HepG2 (cell line): ENCODE data around the gene GPN2. TPM values are rescaled to one million over a fixed set of nuclear protein-coding genes. Genes with fewer than 3 reads are reported as not detected.

ENCODE experiments used
- CREB1 ChIP-seq, 2 experiments: fragments of 450-650 bp in 1 of 2; IDR thresholded peaks; 2 replicates each; pipeline ENCODE4 v1.6.1; 2016 to 2017; ENCODE audit warnings: control low read depth in 1 of 2, mild to moderate bottlenecking in 1 of 2, missing compliant biosample characterization in 1 of 2, missing genetic modification characterization in 1 of 2
- HNRNPL ChIP-seq: fragments of 200-400 bp; formaldehyde crosslinking; IDR thresholded peaks from 2 replicates; pipeline ENCODE4 v1.6.1; 2017; ENCODE audit warnings: mild to moderate bottlenecking, low read depth, low read length
- RFXANK ChIP-seq: IDR thresholded peaks from 2 replicates; pipeline ENCODE4 v1.6.1; 2016
- SIX4 ChIP-seq: sonication (generic); formaldehyde crosslinking; IDR thresholded peaks from 2 replicates; pipeline ENCODE4 v1.4.0; 2020; ENCODE audit warnings: missing genetic modification reagents
- SOX5 ChIP-seq: IDR thresholded peaks from 2 replicates; pipeline ENCODE4 v1.6.1; 2016; ENCODE audit warnings: borderline replicate concordance
- SRY ChIP-seq: sonication (generic); formaldehyde crosslinking; IDR thresholded peaks from 2 replicates; pipeline ENCODE4 v1.8.0; 2022; ENCODE audit warnings: mild to moderate bottlenecking, missing genetic modification reagents
- TRIM24 ChIP-seq: sonication (generic); formaldehyde crosslinking; IDR thresholded peaks from 2 replicates; pipeline ENCODE4 v1.8.0; 2022; ENCODE audit warnings: mild to moderate bottlenecking, missing genetic modification reagents
- ZNF12 ChIP-seq: sonication (generic); formaldehyde crosslinking; IDR thresholded peaks from 2 replicates; pipeline ENCODE4 v1.5.0; 2020; ENCODE audit warnings: missing genetic modification reagents
- ZNF124 ChIP-seq: sonication (generic); formaldehyde crosslinking; IDR thresholded peaks from 2 replicates; pipeline ENCODE4 v1.4.0; 2020; ENCODE audit warnings: missing genetic modification reagents
- ZNF143 ChIP-seq: sonication (generic); formaldehyde crosslinking; IDR thresholded peaks from 2 replicates; pipeline ENCODE4 v1.4.0; 2020; ENCODE audit warnings: missing genetic modification reagents
- ZNF296 ChIP-seq: sonication (generic); formaldehyde crosslinking; conservative IDR thresholded peaks from 2 replicates; pipeline ENCODE4 v1.5.0; 2020; ENCODE audit warnings: mild to moderate bottlenecking, missing genetic modification reagents
- ZNF605 ChIP-seq: sonication (generic); formaldehyde crosslinking; IDR thresholded peaks from 2 replicates; pipeline ENCODE4 v1.8.0; 2022; ENCODE audit warnings: mild to moderate bottlenecking, missing genetic modification reagents
- ZNF704 ChIP-seq: sonication (generic); formaldehyde crosslinking; IDR thresholded peaks from 2 replicates; pipeline ENCODE4 v1.8.1; 2023; ENCODE audit warnings: mild to moderate bottlenecking, inconsistent platforms, moderate library complexity, missing genetic modification reagents, borderline replicate concordance
- polyA plus RNA-seq, 8 experiments: library from polyadenylated mRNA; depleted of rRNA in 3 of 8; stranded (reverse) in 7 of 8; unstranded in 1 of 8; fragments of >200 nt; fragmentation: Illumina TruSeq in 4 of 8; extraction: Trizol in 4 of 8; gene quantifications; 2 replicates each; pipeline versions ENCODE4 v1.2.1 to v1.2.3, GENCODE V29; 2011 to 2016; ENCODE audit warnings: low read depth in 4 of 8, missing spikeins in 1 of 8, mixed read lengths in 1 of 8; ENCODE audit not compliant: insufficient read depth in 1 of 8
- total RNA-seq, 5 experiments: library from RNA; depleted of rRNA; stranded (reverse); fragments of >200 nt; fragmentation: Illumina TruSeq; extraction: Trizol; gene quantifications; 2 replicates each; pipeline ENCODE4 v1.2.3, GENCODE V29; 2016; ENCODE audit warnings: low read depth in 1 of 5
- TF ChIP-seq, protein P1 (sequence below): IDR thresholded peaks from 2 replicates; pipeline ENCODE4 v1.6.1; 2018; ENCODE audit warnings: missing genetic modification reagents, mild to moderate bottlenecking, missing compliant biosample characterization
- TF ChIP-seq, protein P2 (sequence below): sonication (generic); formaldehyde crosslinking; IDR thresholded peaks from 2 replicates; pipeline ENCODE4 v1.4.0; 2020; ENCODE audit warnings: mild to moderate bottlenecking, missing genetic modification reagents, borderline replicate concordance

GPN2 gene
- total and polyA plus RNA-seq, 2 of the 13 experiments (the other 11 are each of a cell fraction or from before 2014, with no cell fraction given) = 19.3 to 38.9 TPM

GRCh38 chr1:26826261-26827105 lies 63.6 kb downstream of the GPN2 start, which contains the start of gene ZDHHC18 (continued):
- TF ChIP-seq HNRNPL (peak; percentile 66; the same call in 1 of the 2 replicates), ZNF605 (CRISPR knock-in tag) (peak; percentile 19; the same call in 1 of the 2 replicates), CREB1 (IDR thresholded peaks at IDR 0.05) (no peak), CREB1 (CRISPR knock-in tag; IDR thresholded peaks at IDR 0.05) (no peak), SOX5 (CRISPR knock-in tag) (0 out of 2 replicates have a peak, but pooled peaks have one; percentile 11), SRY (CRISPR knock-in tag) (no peak), ZNF143 (CRISPR knock-in tag) (no peak), ZNF124 (CRISPR knock-in tag) (no peak), RFXANK (CRISPR knock-in tag) (no peak), ZNF296 (no peak), SIX4 (CRISPR knock-in tag) (no peak), ZNF12 (no peak), TRIM24 (no peak), ZNF704 (CRISPR knock-in tag) (no peak)
- TF ChIP-seq, protein P1, sequence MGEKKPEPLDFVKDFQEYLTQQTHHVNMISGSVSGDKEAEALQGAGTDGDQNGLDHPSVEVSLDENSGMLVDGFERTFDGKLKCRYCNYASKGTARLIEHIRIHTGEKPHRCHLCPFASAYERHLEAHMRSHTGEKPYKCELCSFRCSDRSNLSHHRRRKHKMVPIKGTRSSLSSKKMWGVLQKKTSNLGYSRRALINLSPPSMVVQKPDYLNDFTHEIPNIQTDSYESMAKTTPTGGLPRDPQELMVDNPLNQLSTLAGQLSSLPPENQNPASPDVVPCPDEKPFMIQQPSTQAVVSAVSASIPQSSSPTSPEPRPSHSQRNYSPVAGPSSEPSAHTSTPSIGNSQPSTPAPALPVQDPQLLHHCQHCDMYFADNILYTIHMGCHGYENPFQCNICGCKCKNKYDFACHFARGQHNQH (CRISPR knock-in tag) = 0 out of 2 replicates have a peak, but pooled peaks have one; percentile 32
- TF ChIP-seq, protein P2, sequence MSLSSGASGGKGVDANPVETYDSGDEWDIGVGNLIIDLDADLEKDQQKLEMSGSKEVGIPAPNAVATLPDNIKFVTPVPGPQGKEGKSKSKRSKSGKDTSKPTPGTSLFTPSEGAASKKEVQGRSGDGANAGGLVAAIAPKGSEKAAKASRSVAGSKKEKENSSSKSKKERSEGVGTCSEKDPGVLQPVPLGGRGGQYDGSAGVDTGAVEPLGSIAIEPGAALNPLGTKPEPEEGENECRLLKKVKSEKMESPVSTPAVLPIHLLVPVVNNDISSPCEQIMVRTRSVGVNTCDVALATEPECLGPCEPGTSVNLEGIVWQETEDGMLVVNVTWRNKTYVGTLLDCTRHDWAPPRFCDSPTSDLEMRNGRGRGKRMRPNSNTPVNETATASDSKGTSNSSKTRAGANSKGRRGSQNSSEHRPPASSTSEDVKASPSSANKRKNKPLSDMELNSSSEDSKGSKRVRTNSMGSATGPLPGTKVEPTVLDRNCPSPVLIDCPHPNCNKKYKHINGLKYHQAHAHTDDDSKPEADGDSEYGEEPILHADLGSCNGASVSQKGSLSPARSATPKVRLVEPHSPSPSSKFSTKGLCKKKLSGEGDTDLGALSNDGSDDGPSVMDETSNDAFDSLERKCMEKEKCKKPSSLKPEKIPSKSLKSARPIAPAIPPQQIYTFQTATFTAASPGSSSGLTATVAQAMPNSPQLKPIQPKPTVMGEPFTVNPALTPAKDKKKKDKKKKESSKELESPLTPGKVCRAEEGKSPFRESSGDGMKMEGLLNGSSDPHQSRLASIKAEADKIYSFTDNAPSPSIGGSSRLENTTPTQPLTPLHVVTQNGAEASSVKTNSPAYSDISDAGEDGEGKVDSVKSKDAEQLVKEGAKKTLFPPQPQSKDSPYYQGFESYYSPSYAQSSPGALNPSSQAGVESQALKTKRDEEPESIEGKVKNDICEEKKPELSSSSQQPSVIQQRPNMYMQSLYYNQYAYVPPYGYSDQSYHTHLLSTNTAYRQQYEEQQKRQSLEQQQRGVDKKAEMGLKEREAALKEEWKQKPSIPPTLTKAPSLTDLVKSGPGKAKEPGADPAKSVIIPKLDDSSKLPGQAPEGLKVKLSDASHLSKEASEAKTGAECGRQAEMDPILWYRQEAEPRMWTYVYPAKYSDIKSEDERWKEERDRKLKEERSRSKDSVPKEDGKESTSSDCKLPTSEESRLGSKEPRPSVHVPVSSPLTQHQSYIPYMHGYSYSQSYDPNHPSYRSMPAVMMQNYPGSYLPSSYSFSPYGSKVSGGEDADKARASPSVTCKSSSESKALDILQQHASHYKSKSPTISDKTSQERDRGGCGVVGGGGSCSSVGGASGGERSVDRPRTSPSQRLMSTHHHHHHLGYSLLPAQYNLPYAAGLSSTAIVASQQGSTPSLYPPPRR (CRISPR knock-in tag) = no peak
- TF ChIP-seq, all 625 proteins: peak for 61
